Activated CD4-positive, alpha-beta T cell treated with anti-CD3 and anti-CD28 coated beads for 1 hour (primary cell): ENCODE measurements around the gene ABCC11.

Source experiments
- DNase-seq: peaks from one replicate; pipeline ENCODE4 v3.0.0-alpha.2; 2020

The ABCC11 gene

DNA sequence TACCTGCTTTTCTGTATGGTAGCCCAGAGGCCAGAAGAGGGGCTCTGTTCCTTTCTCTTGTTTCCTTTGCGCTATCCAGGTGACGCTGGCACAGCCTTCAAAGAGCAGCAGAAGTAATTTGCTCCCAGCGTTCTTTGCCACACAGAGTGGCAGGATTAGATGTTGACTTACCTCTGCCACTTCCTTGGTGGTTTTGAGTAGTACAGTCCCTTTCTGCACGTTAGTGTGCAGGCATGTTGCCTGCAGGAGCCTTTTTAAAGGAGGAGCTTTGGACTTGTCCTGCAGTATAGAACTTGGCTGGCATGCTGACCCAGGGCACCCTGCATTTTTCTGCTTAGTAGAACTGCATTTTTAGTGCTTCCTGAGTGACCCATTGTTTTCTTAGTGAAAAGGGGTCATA lies at the start of gene ABCC11:
Gene ABCC11 (minus strand): TSS at position 229 of the 400 bp plus-strand sequence. CDS start 15,618 bp downstream, outside the sequence.
- DNase-seq = no peak

DNA sequence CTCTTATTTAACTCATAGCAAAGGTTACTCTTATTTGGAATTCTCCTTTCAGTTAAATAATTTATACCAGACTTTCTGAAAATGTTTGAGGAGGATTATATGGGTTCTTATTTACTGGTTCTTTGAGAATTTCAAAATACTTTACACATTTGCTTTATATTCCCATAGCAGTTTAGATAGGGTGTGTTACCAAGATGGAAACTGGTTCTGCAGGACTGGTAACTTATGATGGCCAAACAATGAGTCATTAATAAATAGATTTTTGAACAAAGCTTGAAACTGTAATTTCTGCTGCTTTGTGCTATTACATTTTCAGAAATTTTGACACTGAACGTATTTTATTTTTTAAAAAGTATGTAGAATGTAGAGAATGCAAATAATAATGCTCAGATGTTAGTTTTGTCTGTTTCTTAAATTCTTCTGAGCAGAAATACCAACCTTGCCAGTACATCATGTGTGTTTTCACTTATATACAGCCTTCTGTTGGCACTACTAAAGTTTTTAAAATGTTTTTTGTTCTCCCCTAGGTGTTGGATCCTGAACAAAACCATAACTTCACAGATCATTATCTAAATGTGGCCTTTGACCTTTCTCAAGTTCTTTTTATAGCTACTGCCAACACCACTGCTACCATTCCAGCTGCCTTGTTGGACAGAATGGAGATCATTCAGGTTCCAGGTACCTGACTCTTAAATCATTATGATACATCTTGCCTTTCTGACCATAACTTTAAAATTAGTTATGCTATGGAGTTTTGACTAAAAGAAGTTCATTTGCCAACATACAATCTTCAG lies 48.3 kb upstream of the ABCC11 start:
- DNase-seq = no peak

DNA sequence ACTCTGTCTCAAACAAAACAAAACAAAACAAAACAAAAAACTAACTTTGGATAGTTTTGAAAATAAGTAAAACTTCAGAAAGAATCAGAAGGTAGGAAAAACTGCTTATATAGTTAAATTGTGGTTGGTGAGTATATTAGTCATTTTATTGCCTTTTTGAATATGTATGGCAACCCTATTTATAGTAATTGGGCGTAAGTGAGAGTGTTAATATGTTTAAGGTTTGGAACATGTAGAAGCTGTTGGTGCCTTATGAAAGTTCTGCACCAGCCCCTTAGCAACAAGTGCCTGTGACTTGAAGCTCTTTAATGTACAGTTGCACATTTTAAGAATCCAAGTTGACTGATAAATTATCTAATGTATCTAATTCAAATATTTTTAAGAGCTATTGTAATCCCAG lies 47.4 kb upstream of the ABCC11 start:
- no peak for DNase-seq

DNA sequence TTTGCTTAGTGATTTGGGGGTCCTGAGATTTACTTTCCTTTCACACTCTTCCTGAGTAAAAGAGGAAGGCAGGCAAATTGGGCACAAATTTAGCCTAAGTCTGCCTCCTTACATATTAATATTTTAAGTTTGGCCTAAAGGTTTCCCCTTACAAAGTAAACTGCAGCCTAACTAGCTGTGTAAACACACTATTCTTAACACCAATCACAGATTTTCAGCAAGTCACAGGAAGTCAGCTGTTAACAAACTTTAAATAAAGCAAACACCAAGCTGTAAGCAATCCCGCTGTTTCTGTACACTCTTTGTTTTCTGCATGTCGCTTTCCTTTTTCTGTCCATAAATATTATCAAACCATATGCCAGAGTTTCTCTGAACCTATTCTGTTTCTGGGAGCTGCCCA lies 45.1 kb upstream of the ABCC11 start:
- no peak for DNase-seq

DNA sequence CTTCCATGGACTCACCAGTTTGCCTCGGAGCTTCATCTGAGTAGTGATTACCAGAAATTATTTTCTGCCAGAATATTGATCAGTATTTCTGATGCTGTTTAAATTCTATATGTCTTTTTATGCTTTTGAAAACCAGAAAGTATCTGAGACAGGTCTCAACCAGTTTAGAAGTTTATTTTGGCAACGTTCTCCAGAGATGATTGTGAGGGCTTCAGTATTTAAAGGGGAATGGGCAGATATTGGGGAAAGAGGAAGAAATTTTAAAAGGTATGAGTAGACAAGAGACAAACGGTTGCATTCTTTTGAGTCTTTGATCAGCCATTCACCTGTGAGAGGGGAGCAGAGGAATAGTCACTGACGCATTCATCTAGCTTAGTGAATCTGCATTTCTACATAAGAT lies 44.4 kb upstream of the ABCC11 start:
- DNase-seq = no peak

DNA sequence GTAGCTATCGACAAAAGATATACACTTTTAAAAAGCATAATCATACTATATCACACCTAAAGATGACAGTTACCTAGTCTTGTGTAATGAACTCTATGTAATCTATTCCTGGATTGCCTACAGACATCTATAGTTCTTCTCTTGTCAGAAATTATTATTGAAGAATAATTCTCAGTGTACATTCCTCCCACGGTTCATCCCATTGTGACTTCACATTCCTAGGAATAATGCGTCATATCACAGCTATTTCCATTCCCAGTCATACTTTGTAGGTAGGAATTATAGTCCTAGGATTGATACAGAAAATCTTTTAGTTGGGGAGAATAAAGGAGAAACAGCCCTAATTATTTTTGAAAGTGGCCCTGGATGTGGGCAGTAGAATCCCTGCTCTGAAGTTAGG lies 44.0 kb upstream of the ABCC11 start:
- no peak for DNase-seq

DNA sequence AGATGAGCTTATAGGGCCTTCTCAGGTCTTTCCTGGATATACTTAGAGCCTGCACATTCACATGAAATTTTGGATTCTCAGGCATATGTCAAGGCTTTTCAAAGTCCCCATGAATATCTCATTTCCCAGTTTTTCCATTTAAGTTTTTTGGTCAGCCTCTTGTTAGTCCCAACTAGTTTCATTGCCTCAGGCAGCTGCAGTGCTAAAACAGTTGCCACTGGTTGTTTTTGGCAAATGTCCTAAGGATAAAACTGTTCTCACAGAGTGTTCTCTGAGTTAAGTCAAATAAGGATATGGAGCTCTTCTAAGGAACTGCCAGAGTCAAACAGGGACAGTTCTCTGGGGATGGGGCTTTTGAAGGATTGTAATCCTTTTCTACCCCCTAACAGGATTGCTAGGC lies 39.9 kb upstream of the ABCC11 start:
- no peak for DNase-seq

DNA sequence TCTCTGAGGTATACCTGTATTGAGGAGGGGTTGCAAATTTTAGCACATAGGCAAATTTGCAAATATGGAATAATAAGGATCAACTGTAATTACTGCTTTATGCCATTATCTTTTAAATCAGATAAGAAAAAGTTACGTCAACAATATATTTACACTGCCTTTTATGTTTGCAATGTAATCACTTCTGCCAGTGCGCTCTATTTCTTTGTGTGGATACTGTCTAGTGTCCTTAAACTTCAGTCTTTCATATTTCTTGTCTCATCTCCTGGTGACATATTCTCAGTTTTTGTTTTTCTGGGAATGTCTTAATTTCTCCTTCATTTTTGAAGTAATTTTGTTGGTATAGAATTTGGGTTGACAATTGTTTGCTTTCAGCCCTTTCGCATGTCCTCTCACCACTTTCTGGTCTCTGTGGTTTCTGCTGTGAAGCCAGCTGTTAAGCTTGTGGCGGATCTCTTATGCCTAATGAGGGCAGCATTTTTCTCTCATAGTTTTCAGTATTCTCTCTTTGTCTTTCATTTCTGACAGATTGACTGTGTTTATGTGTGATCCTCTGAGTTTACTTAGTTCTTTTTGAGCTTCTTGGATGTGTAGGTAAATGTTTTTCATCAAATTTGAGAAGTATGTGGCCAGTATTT lies 37.6 kb upstream of the ABCC11 start:
- DNase-seq = no peak

DNA sequence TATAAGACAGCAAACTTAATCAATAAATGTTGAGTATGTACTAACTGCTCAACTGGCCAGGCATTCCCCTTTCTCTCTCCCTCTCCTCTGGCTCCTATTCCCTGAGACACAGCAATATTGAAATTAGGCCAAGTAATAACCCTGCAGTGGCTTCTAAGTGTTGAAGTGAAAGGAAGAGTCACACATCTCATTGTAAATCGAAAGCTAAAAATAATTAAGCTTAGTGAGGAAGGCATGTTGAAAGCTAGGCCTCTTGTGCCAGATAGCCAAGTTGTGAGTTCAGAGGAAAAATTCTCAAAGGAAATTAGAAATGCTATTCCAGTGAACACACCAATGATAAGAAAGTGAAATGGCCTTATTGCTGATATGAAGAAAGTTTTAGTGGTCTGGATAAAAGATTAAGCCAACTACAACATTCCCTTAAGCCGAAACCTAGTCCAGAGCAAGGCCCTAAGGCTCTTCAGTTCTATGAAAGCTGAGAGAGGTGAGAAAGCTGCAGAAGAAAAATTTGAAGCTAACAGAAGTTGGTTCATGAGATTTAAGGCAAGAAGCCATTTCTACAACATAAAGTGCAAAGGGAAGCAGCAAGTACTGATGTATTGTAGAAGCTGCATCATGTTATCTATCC lies 35.4 kb upstream of the ABCC11 start:
- no peak for DNase-seq

DNA sequence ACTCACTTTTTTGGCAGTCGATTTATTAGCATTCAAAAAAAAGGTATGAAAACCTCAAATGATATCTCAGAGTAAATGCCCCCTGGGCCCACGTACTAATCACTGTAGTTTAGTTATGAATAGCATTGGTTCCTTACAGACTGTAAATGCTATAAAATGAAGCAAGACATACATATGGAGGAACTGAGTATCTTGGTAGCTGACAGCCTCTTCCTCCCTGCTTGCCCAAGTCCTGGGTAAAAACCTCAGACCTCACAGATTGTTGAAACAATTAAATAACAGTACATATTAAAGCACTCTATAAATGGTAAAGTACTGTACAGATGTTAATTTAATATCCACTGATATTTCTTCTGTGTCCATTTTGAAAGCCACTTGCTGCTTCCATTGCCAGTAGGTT lies 33.2 kb upstream of the ABCC11 start:
- no peak for DNase-seq

DNA sequence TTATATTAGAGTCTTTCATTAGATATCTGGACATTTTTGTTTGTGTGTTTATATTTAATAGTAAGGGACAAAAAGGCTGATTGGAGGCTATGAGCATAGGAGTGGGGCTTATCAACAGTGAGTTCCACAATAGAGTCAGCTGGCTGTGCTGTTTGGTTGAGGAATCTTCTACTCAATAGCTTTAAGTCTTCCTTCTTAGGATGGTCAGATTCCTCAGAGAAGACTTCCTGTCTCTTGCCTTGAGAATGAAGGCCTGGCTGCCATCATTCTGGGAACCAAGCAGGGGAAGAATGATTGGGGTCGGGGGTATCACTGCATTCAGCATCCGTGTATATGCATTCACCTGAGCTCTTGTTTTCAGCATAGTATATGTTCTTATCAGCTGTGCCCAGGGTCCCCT lies 31.9 kb upstream of the ABCC11 start:
- DNase-seq = no peak

DNA sequence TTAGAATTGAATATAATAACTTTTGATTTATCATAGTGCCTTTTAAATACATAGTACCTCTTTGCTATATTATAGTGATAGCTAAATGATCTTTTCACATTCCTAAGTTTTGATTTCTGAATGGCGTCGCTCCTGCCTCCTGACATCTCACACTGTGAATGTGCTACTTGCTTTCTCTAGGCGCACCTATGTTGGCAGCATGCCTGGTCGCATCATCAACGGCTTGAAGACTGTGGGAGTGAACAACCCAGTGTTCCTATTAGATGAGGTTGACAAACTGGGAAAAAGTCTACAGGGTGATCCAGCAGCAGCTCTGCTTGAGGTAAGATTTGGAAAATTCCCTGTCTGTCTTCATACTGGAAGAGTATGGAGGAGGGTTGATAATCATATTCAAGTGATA lies 29.8 kb upstream of the ABCC11 start:
- no peak for DNase-seq

DNA sequence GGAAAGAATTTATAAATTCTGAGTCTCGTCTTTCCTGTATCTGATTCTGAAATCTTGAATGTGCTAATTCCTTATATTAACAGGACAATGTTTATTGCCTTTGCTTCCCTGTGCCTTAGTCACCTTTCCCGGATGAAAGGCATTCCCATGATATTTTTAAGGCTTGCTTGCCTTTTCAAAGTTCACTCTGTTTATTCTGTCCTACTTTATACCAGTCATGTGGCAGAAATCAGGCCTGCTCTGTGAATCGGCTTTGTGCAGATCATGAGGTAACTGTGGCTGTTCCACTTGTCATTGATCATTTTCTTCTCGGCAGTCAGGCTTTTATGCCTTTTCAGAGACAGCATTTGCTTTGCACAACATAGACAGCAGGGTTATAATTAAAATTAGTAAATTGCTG lies 28.8 kb upstream of the ABCC11 start:
- DNase-seq = no peak

DNA sequence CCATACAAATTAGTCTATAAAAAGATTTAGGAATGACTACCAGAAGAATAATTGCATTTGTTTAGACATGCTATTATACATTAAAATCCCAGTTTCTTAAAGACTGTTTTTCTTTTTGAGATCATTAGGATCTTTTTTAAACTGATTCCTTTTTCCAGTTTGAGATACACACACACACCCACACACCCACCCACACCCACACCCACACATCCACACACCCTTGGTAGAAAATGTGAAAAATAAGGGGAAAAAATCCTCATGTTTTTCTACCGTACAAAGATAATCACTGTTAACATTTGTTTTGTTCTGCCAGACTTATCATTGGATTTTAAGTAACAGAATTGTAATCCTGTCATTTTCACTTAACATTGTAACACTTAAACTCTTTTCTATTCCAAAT lies 27.1 kb upstream of the ABCC11 start:
- no peak for DNase-seq

DNA sequence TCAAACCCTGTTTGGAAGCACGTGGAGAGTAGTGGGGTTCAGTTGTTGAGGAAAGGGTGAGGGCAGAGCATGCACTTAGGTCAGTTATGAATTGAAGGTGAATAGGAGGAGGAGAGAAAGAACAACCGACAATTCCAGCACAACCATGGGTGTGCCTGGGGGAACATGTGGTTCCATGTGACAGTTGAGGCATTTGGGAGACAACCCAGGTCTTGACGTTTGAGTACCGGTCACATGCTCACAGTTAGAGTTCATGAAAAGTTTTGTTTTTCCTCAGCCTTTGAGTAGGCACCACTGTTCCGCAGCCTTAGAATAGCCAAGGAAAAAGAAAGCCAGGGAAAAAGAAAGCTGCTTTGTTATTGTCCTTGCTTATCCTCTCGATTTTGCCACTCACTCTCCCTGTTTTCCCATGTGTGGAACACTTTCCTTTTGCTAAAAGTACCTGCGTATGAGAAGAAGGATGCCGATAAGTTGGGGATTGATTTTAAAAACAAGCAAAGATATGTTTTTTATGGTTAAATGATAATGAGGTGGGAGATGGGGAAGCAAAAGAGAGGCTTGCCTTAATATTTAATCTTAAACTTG lies 25.6 kb upstream of the ABCC11 start:
- DNase-seq = no peak

DNA sequence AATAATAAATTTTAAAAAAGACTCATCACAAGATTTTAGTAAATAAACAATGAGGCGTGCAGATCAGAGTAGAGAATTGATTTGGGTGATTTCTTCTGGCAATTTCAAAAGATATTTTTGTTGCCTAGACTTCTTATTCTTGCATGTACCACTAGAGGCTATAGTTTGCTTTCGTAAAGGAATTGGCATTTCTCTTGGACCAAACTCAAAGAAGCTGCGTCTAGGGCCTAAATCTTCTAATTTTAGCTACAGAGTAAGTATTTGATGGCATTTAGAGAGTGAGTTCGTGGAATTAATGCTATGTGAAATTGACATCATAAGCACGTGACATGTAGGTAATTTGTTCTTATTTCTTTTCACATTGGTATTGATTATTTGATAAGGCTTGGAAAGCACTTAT lies 24.4 kb upstream of the ABCC11 start:
- no peak for DNase-seq

DNA sequence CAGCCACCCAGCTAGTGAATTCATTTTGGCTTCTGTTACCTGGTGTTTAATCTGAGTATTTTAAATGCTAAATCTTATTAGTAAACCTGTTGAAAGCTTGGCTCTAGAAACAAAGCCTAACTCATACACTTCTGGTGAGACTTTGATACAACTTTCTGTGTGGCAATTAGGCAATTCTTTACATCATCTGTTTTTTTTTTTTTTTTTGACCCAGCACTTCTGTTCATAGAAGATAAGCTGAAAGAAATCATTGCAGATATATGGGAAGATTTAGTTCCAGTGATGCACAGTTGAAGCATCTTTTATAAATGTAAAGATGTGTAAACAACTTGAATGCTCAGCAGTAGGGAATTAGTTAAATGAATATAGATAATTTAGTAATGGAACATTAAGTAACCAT lies 21.7 kb upstream of the ABCC11 start:
- no peak for DNase-seq

DNA sequence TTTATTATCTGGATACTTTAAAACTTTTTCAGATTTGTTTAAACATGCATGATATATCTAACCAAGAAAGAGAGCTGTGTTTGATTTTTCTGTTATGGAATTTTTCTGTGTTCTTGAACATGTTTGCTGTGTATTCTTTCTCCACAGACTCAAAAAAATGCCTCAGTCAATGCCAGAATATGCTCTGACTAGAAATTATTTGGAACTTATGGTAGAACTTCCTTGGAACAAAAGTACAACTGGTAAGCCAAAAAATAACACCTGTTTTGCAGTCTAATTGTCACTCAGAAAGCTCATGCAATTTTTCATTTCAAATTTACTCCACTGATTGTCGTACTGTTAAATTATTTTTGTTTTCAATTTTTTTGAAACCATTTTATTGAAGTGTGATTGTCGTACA lies 15.3 kb upstream of the ABCC11 start:
- no peak for DNase-seq

DNA sequence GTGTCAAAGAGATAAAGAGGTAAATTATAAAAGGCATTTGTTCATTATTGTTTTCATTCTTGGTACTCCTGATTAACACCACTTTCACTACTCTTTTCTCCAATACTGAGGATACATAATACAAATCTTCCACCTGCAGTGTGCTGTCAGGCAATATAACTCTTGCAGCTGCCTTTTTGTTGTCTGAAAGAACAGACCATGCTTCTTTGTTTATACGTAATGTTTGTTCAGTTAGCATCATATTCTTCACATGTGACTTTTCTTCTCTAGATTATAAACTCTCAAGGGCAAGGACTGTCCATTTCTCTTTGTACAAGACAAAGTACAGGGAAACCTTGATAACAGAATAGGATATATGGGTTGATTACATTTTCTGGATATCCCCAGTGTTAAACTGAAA lies 14.2 kb upstream of the ABCC11 start:
- DNase-seq = no peak

DNA sequence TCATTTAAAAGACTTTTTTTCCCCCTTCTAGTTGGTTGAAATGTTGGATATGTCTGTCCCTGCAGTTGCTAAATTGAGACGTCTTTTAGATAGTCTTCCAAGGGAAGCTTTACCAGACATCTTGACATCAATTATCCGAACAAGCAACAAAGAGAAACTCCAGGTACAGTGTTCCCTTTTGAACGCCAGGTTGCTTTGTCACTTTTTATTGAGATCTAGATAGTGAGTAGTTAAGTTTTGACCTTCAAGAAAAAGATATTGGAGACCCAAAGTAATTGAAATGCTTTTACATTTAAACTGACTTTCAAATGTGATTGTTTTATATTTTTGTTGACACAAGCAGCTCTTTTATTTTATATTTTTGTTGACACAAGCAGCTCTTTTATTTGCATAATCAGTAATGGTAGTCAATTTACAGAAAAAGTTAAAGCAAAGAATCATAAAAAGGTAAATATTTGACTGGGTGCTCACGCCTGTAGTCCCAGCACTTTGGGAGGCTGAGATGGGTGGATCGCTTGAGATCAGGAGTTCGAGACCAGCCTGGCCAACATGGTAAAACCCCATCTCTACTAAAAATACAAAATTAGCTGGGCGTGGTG lies 9.3 kb upstream of the ABCC11 start:
- no peak for DNase-seq

DNA sequence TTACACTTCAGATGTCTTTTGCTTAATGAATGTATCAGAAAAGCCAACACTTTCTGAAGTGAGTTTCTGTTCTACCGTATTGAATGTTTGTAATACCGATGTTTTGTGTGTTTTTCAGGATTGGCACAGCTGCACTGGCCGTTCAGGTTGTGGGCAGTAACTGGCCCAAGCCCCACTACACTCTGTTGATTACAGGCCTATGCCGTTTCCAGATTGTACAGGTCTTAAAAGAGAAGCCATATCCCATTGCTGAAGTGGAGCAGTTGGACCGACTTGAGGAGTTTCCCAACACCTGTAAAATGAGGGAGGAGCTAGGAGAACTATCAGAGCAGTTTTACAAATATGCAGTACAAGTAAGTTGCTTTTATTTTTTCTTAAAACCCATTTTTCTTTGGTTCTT lies 4.7 kb upstream of the ABCC11 start:
- DNase-seq = no peak

DNA sequence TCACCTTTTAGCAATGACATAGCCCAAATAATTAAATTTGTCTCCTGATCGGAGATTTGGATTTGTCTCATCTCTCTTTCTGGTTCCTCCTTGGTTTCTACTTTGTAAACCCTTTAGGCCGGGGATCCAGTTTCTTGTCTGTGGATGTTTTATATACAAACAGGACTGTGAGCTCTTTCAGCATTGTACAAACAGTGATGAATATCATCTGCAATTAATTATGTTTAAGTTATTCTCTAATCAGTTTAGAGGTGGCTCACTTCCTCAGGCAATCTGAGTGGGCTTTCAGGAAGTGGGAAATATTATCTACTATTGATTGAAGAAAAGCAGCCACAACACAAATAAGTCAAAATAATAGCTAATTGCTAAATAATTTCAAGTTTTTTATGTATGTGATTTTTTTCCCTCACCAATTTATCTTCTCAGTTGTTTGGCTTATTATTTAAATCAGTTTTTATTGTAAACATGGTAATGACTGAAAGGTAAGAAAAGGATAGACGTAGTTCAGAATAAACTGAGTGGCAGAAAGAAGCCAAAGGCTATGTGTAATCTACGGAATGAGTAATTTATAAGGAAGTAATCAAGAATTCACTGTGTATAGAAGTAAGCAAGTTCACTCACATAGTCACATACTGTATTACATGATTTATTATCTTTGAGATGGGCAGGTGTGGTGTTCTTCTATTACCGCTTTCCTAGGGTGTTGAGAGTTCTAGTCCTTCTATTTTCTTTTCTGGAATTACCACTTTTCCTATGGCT lies 3.4 kb upstream of the ABCC11 start:
- DNase-seq = no peak

DNA sequence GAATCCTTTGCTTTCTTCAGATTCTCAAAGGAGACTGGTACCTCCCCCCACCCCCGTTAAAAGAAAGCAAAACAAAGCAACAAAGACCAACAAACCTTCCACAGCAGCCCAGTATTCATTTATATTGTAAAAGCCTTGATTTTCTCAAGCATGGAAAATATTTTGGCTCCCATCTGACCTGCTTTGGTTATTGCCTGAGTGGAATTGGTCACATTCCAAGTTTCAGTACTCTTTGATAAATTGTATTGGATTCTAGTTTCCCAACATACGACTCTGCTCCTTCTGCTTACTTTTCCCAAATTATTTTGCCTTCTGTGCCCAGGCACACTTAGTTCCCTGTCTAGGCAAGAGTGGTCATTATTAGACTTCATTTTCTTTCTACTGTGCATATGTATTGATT lies 1.3 kb downstream of the ABCC11 start:
- no peak for DNase-seq
